ENCODE measurements around the gene TEX54. TPM values are rescaled to one million over a fixed set of nuclear protein-coding genes. Genes with fewer than 3 reads are reported as not detected.
"Not testable (repeated sequence)": the region's sequence is repeated elsewhere in the genome, so short reads cannot be mapped to it uniquely, and the experiment has no call there.

Gene TEX54
- total RNA-seq, 2 experiments from 2014 or later, result 0.48 TPM; not detected in 1

DNA sequence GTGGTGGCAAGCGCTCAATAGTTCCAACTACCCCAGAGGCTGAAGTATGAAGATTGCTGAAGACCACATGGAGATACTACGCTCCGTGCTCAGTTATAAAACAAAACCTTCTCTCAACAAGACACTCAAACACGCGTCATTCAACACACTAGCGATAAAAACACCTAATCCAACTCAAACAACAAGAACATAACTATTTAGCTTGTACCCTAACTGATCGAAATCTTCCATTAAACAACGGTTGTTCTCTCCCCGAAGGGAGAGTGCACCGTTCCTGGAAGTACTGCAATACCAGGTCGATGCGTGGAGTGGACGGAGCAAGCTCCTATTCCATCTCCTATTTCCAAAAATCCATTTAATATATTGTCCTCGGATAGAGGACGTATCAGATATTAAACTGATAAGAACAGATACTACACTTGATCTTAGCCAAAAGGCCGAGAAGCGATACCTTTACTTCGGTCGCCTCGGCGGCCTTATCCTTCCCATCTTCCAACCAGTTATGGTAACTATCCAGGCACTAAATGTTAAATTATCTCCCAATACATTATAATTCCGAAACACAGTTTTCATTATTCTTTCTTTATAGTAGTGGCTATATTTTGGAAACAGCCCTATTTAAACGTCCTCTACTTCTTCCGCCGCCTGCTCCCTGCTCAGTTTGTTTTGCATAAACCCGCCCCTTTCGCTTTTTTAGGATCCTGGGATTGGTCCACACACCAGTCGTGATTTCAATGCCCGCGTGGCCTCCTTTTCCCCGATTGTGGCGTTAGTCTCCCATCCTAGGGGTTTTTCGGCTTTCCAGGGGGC, 8.9 kb upstream of the TEX54 start:
- H3K36me3 Mint-ChIP-seq (ENCODE audit: low read depth), result peaks cover 10% of the 10 kb centered on the region
- CTCF ChIA-PET, result interaction anchor here (0.7 to 2.7 kb wide), 9 partner anchors 10 to 63 kb away, joined by 3 to 18 read pairs (median 4); partner anchors contain the start of genes NXF1, STX5 and TMEM179B

DNA sequence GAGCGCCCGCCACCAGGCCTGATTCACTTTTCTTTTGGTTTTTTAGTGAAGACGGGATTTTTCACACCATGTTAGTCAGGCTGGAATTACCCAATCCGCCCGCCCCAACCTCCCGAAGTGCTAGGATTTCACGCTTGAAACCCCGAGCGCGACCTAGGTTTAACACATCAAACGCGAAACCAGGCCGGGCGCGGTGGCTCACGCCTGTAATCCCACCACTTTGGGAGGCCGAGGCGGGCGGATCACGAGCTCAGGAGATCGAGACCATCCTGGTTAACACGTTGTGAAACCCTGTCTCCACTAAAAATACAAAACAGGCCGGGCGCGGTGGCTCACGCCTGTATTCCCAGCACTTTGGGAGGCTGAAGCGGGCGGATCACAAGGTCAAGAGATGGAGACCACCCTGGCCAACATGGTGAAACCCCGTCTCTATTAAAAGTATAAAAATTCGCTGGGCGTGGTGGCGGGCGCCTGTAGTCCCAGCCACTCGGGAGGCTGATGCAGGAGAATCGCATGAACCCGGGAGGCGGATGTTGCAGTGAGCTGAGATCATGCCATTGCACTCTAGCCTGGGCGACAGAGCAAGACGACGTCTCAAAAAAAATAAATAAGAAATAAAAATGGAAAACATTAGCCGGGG, 8.2 kb upstream of the TEX54 start:
- peaks cover 16% of the 10 kb centered on the region for H3K4me1 Mint-ChIP-seq
- ChIA-PET CTCF (interaction anchor here (0.6 to 2.7 kb wide), 10 partner anchors 9 to 108 kb away, joined by 3 to 18 read pairs (median 4); partner anchors contain the start of genes NXF1, POLR2G, STX5 and TMEM179B), POLR2A (interaction anchor here (0.6 to 3.0 kb wide), 29 partner anchors 8 to 1403 kb away, joined by 3 to 58 read pairs (median 5); partner anchors contain the start of genes C11orf98, CSKMT, EEF1G and GANAB)
- not testable (repeated sequence) for H3K4me3 Mint-ChIP-seq, H3K27me3 Mint-ChIP-seq, H3K9me3 Mint-ChIP-seq, H3K27ac Mint-ChIP-seq
- peak; percentile 71 for DNase-seq
- peaks cover 13% of the 10 kb centered on the region for H3K36me3 Mint-ChIP-seq (ENCODE audit: low read depth)

More for the DNA sequence above, 8.9 kb upstream of the TEX54 start:
- POLR2A ChIA-PET, result interaction anchor here (0.6 to 3.0 kb wide), 28 partner anchors 9 to 1403 kb away, joined by 3 to 58 read pairs (median 5); partner anchors contain the start of genes C11orf98, CSKMT, EEF1G and GANAB
- DNase-seq, result peak; percentile 93
- peaks cover 16% of the 10 kb centered on the region for H3K4me1 Mint-ChIP-seq
- no peaks in the 10 kb centered on the region for H3K9me3 Mint-ChIP-seq
- H3K4me3 Mint-ChIP-seq, result no peak overlapping the region
- no peak overlapping the region for H3K27ac Mint-ChIP-seq
- H3K27me3 Mint-ChIP-seq, result no peaks in the 10 kb centered on the region

DNA sequence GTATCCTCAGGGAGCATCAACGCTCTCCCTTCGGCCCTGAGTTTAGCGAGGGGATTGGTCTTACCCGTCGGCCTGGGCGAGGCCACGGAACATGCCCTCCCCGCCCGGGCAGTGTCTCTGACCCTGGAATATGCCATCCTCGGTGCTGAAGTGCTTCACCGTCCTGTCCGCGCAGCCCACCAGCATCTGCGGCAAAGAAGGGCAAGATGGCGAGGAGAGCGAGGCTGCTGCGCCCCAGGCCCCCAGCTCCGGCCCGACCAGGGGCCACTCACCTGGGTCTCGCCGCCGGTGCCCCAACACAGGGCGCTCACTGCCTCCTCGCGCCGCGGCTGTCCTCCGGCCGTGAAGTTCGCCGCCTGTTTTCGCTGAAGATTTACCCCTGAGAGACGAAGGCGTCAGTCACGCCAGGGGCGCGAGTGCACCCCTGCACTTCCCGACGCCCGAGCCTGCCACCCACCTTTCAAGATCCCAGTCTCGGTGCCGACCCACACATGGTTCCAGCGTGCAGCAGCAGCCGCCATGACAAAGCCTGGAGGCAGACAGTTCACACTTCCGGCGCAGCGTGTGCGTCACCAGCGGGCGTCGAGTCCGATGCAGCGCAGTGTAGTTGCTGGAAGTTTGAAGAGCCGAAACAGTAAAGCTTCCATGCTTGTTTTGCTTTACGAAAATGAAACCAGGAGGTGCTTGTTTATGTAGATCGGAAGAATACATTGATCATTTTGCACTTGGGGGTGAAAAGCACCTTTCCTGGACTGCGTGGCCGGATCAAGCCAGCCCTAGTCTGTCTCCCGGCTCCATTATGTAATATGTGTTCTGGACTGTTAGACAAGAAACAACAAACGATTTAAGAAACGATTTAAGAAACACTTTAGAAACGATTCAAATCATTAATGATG, 6.7 kb upstream of the TEX54 start, which contains the start of gene WDR74:
Gene WDR74, minus strand, starts transcription at position 541 of the 896 bp plus-strand sequence. Its CDS starts 20 bp downstream, at position 521.
- DNase-seq, result peak; percentile 95
- Mint-ChIP-seq H3K27me3 (no peaks in the 10 kb centered on the region), H3K27ac (no peak within 1 kb of the TSS), H3K9me3 (no peaks in the 10 kb centered on the region), H3K4me1 (peaks cover 25% of the 10 kb centered on the region), H3K36me3 (ENCODE audit: low read depth) (peaks cover 21% of the 10 kb centered on the region), H3K4me3 (no peak within 1 kb of the TSS)
- ChIA-PET POLR2A (interaction anchor here (3.0 kb wide), 1 partner anchor 16 kb away, joined by 58 read pairs; no protein-coding TSS in a partner anchor), CTCF (interaction anchor here (1.2 to 2.7 kb wide), 4 partner anchors 17 to 171 kb away, joined by 3 to 18 read pairs (median 8); partner anchors contain the start of genes POLR2G and TMEM179B)

DNA sequence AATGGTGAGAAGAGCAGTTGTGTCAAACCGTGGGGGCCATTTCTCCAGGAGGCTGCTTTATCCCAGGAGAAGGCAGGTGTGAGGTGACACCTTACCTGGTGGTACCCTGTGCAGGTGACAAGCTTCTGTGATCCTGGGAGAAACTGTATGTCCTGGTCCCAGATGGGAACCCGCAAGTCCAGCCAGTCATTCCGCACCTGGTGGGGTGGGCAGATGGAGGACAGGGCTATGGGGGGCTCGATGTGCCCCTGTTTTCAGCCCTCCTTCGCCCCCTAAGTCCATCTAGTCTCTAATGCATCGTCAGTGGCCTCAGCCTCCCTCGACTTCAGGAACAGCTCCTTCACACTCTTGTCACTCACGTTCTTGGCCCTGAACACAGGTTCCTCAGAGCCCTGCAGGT, 2.7 kb upstream of the TEX54 start:
- ChIA-PET CTCF (no interaction called here), POLR2A (no interaction called here)
- no peak for DNase-seq
- H3K4me3 Mint-ChIP-seq, result no peak overlapping the region
- H3K27ac Mint-ChIP-seq, result peak overlapping the region; percentile 42
- no peaks in the 10 kb centered on the region for H3K27me3 Mint-ChIP-seq
- no peaks in the 10 kb centered on the region for H3K9me3 Mint-ChIP-seq
- peaks cover 39% of the 10 kb centered on the region for H3K4me1 Mint-ChIP-seq
- peaks cover 32% of the 10 kb centered on the region for H3K36me3 Mint-ChIP-seq (ENCODE audit: low read depth)

DNA sequence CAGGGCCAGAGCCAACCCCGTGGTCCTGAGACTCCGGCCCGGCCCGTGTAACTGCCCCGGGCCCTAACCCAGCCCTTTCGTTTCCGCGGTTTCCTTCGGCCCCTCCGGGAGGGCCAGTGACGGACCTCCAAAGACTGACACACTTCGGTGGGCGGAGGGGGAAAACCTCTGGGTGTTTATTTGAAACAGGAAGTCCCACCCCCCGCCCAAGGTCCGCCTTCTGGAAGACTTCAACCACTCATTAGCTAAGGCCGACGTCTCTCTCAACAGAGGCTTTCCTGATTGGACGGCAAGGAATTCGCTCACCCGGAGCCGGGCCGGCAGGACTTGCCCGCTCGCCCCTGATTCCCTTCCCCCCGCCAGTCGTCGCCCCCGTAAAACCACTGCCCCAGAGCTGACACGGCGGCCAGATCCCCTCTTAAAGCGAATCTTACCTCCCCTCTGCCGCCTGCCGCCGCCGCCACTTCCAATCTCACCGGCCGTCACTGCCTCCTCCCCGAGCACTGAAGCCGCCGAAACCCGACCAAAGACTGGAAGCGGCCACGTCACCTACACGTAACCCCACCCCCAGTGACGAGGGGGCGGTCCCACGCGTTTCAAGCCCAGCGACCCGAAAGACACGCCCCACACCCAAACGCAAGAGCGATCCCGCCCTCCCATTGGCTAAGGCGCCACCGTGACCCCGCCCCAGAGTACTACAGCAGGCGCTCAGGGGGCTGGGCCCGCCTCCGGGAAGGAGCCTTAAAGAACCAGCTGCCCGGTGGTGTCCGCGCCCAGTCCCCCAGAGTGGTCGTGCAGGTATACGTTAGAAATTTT, 913 bp downstream of the TEX54 start, which contains the start of gene STX5:
Gene STX5, minus strand, starts transcription at position 532 of the 816 bp plus-strand sequence. CDS start 808 bp downstream, outside the sequence.
- ChIA-PET CTCF (interaction anchor here (0.6 to 2.0 kb wide), 16 partner anchors 10 to 1040 kb away, joined by 3 to 15 read pairs (median 4); partner anchors contain the start of genes NXF1, TUT1 and ZBTB3), POLR2A (interaction anchor here (0.5 to 1.8 kb wide), 3 partner anchors 9 to 46 kb away, joined by 3 to 19 read pairs (median 3); no protein-coding TSS in a partner anchor)
- DNase-seq, result peak; percentile 100
- H3K27me3 Mint-ChIP-seq, result no peaks in the 10 kb centered on the region
- H3K4me1 Mint-ChIP-seq, result peaks cover 36% of the 10 kb centered on the region
- H3K4me3 Mint-ChIP-seq, result peak within 1 kb of the TSS; percentile 94
- H3K27ac Mint-ChIP-seq, result peak within 1 kb of the TSS; percentile 99
- no peaks in the 10 kb centered on the region for H3K9me3 Mint-ChIP-seq
- peaks cover 34% of the 10 kb centered on the region for H3K36me3 Mint-ChIP-seq (ENCODE audit: low read depth)

DNA sequence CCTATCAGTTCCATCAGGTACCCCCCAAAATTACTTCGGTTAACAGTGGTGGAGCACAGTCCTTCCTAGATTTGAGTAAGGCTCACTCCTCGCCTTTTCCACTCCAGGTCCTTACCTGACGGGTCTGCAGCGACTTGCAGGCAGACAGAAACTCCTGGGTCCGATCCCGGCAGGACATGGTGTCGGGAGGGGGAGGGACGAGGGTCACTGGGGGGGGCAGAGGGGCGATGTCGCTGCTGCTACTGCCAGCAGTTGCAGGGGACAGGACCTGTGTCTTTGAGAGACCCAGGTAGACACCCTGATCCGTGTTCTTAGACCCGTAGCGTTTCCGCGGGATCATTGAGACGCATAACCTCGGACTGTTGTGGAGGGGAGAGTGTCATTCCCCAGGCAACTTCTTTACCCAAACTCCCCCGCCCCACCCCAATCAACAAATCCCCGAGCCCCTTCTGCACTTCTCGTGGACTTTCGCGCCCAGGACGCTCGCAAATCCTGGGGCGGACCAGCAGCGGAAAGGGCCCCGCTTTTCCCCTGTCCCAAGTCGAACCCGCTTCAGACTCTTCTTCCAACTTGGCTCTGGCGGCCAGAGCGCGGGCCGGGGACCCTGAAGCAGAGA, 1.6 kb downstream of the TEX54 start:
- peaks cover 33% of the 10 kb centered on the region for H3K36me3 Mint-ChIP-seq (ENCODE audit: low read depth)
- peak overlapping the region; percentile 99 for H3K27ac Mint-ChIP-seq
- DNase-seq, result peak; percentile 24
- POLR2A ChIA-PET, result no interaction called here
- no peaks in the 10 kb centered on the region for H3K9me3 Mint-ChIP-seq
- H3K4me3 Mint-ChIP-seq, result peak overlapping the region; percentile 94
- H3K4me1 Mint-ChIP-seq, result peaks cover 36% of the 10 kb centered on the region
- H3K27me3 Mint-ChIP-seq, result no peaks in the 10 kb centered on the region
- CTCF ChIA-PET, result interaction anchor here (0.6 to 2.0 kb wide), 8 partner anchors 10 to 308 kb away, joined by 3 to 15 read pairs (median 4); no protein-coding TSS in a partner anchor

- not testable (repeated sequence) for H3K9me3 Mint-ChIP-seq, H3K27ac Mint-ChIP-seq, DNase-seq, H3K27me3 Mint-ChIP-seq, H3K4me3 Mint-ChIP-seq
- ChIA-PET CTCF (interaction anchor here (0.6 to 3.3 kb wide), 7 partner anchors 9 to 56 kb away, joined by 3 to 17 read pairs (median 3); partner anchors contain the start of gene TMEM179B), POLR2A (interaction anchor here (0.7 kb wide), 1 partner anchor 9 kb away, joined by 3 read pairs; no protein-coding TSS in a partner anchor)
- Mint-ChIP-seq H3K4me1 (peaks cover 37% of the 10 kb centered on the region), H3K36me3 (ENCODE audit: low read depth) (peaks cover 41% of the 10 kb centered on the region)
Measured at GRCh38 chr11:62828130-62828529, 4.5 kb downstream of the TEX54 start.

GRCh38 chr11:62823677-62824076, 9.0 kb downstream of the TEX54 start:
- CTCF ChIA-PET, result interaction anchor here (0.8 to 1.8 kb wide), 3 partner anchors 11 to 37 kb away, joined by 3 to 8 read pairs (median 5); no protein-coding TSS in a partner anchor
- POLR2A ChIA-PET, result no interaction called here
- Mint-ChIP-seq H3K4me1 (peaks cover 19% of the 10 kb centered on the region), H3K27me3 (no peaks in the 10 kb centered on the region), H3K36me3 (ENCODE audit: low read depth) (peaks cover 52% of the 10 kb centered on the region), H3K9me3 (no peaks in the 10 kb centered on the region), H3K4me3 (no peak overlapping the region), H3K27ac (no peak overlapping the region)
- DNase-seq, result no peak

DNA sequence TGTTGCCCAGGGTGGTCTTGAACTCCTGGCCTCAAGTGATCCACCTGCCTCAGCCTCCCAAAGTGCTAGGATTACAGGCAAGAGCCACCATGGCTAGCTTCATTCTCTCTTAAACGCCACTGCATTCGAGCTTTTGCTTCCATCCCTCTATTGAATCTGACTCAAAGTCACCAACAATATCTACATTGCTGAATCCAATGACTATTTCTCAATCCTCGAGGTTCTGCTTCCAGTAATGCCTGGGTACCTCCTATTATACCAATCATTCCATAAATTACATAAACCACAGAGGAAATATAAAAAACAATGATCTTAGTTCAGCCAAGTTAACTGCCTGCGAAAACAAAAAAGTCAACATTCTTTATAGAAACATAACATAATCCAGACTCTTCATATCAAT, 15.5 kb downstream of the TEX54 start:
- CTCF ChIA-PET, result interaction anchor here (0.9 to 2.0 kb wide), 9 partner anchors 9 to 89 kb away, joined by 3 to 6 read pairs (median 4); partner anchors contain the start of gene TMEM179B
- Mint-ChIP-seq H3K4me3 (no peak overlapping the region), H3K36me3 (ENCODE audit: low read depth) (peaks cover 20% of the 10 kb centered on the region), H3K27ac (no peak overlapping the region), H3K4me1 (peaks cover 2% of the 10 kb centered on the region), H3K9me3 (no peaks in the 10 kb centered on the region), H3K27me3 (no peaks in the 10 kb centered on the region)
- no peak for DNase-seq
- POLR2A ChIA-PET, result no interaction called here

DNA sequence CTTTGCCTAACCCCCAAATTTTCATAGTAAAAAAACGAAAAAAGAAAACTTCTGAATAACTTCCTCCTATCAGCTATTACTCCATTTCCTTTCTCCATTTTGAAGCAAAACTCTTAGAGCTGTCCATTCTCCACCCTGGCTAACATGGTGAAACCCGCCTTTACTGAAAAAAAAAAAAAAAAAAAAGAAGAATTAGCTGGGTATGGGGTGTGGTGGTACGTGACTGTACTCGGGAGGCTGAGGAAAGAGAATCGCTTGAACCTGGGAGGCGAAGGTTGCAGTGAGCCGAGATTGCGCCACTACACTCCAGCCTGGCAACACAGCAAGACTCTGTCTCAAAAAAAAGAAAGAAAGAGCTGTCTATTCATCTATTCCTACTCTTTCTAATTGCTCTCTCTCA, 16.1 kb downstream of the TEX54 start:
- Mint-ChIP-seq H3K4me1 (peaks cover 2% of the 10 kb centered on the region), H3K9me3 (no peaks in the 10 kb centered on the region), H3K36me3 (ENCODE audit: low read depth) (peaks cover 20% of the 10 kb centered on the region)

More for the DNA sequence above, 16.1 kb downstream of the TEX54 start:
- Mint-ChIP-seq H3K27ac (no peak overlapping the region), H3K4me3 (no peak overlapping the region), H3K27me3 (no peaks in the 10 kb centered on the region)
- CTCF ChIA-PET, result interaction anchor here (0.7 to 2.0 kb wide), 10 partner anchors 9 to 90 kb away, joined by 3 to 6 read pairs (median 4); partner anchors contain the start of genes TMEM179B and ZBTB3
- POLR2A ChIA-PET, result interaction anchor here (0.8 kb wide), 1 partner anchor 25 kb away, joined by 3 read pairs; no protein-coding TSS in a partner anchor
- DNase-seq, result no peak
